ENCODE measurements around the gene FAM83C. TPM values are rescaled to one million over a fixed set of nuclear protein-coding genes. Genes with fewer than 3 reads are reported as not detected.

The FAM83C gene
- total and polyA plus RNA-seq, 9 of the 15 experiments (the other 6 are each of a cell fraction or from before 2014, with no cell fraction given): not detected

DNA sequence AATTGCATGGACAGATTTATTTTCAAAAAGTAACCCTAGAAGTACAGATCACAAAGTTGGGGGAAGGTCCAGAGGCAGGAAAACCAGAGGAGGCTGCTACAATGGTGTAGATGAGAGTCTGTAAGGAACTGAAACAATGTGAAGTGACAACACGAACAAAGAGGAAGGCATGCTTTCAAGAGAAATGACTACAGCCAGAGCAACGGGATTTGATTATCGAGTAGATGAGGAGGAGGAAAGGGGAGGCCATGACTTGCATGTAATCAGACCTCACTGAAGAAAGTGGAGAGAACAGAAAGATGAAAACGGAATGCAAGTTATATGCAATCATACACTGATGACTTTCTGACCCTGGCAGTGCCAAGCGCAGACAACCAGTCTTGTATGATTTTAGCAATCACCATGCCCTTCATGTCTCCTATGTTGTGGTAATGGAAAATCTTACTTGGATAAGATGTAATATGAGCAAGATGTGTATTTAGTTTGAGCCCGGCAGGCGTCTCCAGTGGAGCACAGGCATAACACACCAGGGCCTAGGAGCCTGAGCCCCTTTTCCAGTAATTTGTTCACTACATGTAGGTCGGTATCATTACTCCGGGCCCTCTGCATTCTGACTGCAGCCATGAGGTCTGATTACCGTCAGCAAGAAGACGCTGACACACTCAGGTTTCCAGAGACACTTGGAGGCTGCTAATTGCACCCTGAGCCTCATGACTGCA lies 34.0 kb upstream of the FAM83C start:
- no peak overlapping the region for H3K9ac ChIP-seq (ENCODE audit: insufficient read depth in 1 of 2, low read depth in 2 of 2, low read length in 2 of 2)
- no peaks in the 10 kb centered on the region for H3K79me2 ChIP-seq (ENCODE audit: control insufficient read depth, insufficient read depth, low read length)
- H3K4me2 ChIP-seq (ENCODE audit: insufficient read depth, low read length): peak overlapping the region; percentile 26; the same call in 1 of the 2 replicates
- BruUV-seq (replicated peaks): no TSS peak
- H4K20me1 ChIP-seq (replicated peaks; ENCODE audit: control insufficient read depth, insufficient read depth, low read length): no peaks in the 10 kb centered on the region
- intact Hi-C loops (cut with micrococcal nuclease): no loop called here
- FAIRE-seq (no peak), ATAC-seq (no peak), DNase-seq (ENCODE audit: extremely low read depth in 1 of 4, low spot score in 3 of 4) (no peak)
- H3K27me3 ChIP-seq (ENCODE audit: control insufficient read depth in 2 of 2, insufficient read depth in 2 of 2, low read length in 2 of 2): no peaks in the 10 kb centered on the region
- WGBS (ENCODE audit: insufficient coverage, low coverage, missing lambda C conversion rate): 44% methylated on average over 11 of the region's 11 CpGs
- in situ Hi-C loops (cut with MboI): no loop called here
- TF ChIP-seq ZNF175 (CRISPR knock-in tag; IDR thresholded peaks at IDR 0.05; ENCODE audit: low read depth) (0 out of 2 replicates have a peak, but pooled peaks have one; percentile 30), MAFG (tag; conservative IDR thresholded peaks at IDR 0.05) (peak; percentile 65), NFE2 (IDR thresholded peaks at IDR 0.05; ENCODE audit: low read depth) (peak; percentile 64; the same call in 1 of the 2 replicates), ZNF584 (CRISPR knock-in tag; IDR thresholded peaks at IDR 0.05; ENCODE audit: low read depth) (0 out of 2 replicates have a peak, but pooled peaks have one; percentile 18), ZNF316 (IDR thresholded peaks at IDR 0.05) (peak; percentile 50), C11orf30 (IDR thresholded peaks at IDR 0.05; ENCODE audit: low read depth) (peak; percentile 60; the same call in 1 of the 2 replicates), ZBTB1 (CRISPR knock-in tag; IDR thresholded peaks at IDR 0.05; ENCODE audit: borderline replicate concordance, low read depth) (no peak), PYGO2 (tag; IDR thresholded peaks at IDR 0.05) (no peak), SMARCA4 (IDR thresholded peaks at IDR 0.05) (0 out of 2 replicates have a peak, but pooled peaks have one; percentile 41)
- TF ChIP-seq, protein P1, sequence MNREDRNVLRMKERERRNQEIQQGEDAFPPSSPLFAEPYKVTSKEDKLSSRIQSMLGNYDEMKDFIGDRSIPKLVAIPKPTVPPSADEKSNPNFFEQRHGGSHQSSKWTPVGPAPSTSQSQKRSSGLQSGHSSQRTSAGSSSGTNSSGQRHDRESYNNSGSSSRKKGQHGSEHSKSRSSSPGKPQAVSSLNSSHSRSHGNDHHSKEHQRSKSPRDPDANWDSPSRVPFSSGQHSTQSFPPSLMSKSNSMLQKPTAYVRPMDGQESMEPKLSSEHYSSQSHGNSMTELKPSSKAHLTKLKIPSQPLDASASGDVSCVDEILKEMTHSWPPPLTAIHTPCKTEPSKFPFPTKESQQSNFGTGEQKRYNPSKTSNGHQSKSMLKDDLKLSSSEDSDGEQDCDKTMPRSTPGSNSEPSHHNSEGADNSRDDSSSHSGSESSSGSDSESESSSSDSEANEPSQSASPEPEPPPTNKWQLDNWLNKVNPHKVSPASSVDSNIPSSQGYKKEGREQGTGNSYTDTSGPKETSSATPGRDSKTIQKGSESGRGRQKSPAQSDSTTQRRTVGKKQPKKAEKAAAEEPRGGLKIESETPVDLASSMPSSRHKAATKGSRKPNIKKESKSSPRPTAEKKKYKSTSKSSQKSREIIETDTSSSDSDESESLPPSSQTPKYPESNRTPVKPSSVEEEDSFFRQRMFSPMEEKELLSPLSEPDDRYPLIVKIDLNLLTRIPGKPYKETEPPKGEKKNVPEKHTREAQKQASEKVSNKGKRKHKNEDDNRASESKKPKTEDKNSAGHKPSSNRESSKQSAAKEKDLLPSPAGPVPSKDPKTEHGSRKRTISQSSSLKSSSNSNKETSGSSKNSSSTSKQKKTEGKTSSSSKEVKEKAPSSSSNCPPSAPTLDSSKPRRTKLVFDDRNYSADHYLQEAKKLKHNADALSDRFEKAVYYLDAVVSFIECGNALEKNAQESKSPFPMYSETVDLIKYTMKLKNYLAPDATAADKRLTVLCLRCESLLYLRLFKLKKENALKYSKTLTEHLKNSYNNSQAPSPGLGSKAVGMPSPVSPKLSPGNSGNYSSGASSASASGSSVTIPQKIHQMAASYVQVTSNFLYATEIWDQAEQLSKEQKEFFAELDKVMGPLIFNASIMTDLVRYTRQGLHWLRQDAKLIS (CRISPR knock-in tag; IDR thresholded peaks at IDR 0.05): 0 out of 2 replicates have a peak, but pooled peaks have one; percentile 15
- TF ChIP-seq, protein P2, sequence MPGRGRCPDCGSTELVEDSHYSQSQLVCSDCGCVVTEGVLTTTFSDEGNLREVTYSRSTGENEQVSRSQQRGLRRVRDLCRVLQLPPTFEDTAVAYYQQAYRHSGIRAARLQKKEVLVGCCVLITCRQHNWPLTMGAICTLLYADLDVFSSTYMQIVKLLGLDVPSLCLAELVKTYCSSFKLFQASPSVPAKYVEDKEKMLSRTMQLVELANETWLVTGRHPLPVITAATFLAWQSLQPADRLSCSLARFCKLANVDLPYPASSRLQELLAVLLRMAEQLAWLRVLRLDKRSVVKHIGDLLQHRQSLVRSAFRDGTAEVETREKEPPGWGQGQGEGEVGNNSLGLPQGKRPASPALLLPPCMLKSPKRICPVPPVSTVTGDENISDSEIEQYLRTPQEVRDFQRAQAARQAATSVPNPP (IDR thresholded peaks at IDR 0.05; ENCODE audit: borderline replicate concordance, insufficient read depth, insufficient read length): no peak
- H2AFZ ChIP-seq (ENCODE audit: low read depth, low read length): peak overlapping the region; percentile 12; the same call in 1 of the 2 replicates
- H3K36me3 ChIP-seq (ENCODE audit: control insufficient read depth, insufficient read depth, low read length): peaks cover 13% of the 10 kb centered on the region
- no peaks in the 10 kb centered on the region for H3K9me1 ChIP-seq (ENCODE audit: control insufficient read depth, insufficient read depth, low read length)
- peak overlapping the region; percentile 27; the same call in 1 of the 3 replicates for H3K27ac ChIP-seq (ENCODE audit: extremely low read depth, low read depth, low read length)
- H3K4me3 ChIP-seq: no peak overlapping the region
- H3K9me3 ChIP-seq (replicated peaks; ENCODE audit: control insufficient read depth, insufficient read depth, low read depth, low read length): no peaks in the 10 kb centered on the region
- H3K4me1 ChIP-seq (replicated peaks in 1 of 2; ENCODE audit: control insufficient read depth in 2 of 2, insufficient read depth in 2 of 2, low read length in 2 of 2): peaks cover 14 to 41% of the 10 kb centered on the region in 2 experiments
- CTCF ChIA-PET (ENCODE audit: low intra/inter-chr PET ratio): no interaction called here
- POLR2A ChIA-PET: interaction anchor here (0.7 kb wide), 1 partner anchor 27 kb away, joined by 3 read pairs; no protein-coding TSS in a partner anchor
